HG03095 (cell line): Measurements from ENCODE around the gene C8A.

Experiments
- ATAC-seq: cut with Tn5 transposase; IDR thresholded peaks from one replicate; pipeline ENCODE4 v1.9.1; 2021; ENCODE audit warnings: moderate library complexity; ENCODE audit not compliant: unreplicated experiment

Gene C8A

DNA sequence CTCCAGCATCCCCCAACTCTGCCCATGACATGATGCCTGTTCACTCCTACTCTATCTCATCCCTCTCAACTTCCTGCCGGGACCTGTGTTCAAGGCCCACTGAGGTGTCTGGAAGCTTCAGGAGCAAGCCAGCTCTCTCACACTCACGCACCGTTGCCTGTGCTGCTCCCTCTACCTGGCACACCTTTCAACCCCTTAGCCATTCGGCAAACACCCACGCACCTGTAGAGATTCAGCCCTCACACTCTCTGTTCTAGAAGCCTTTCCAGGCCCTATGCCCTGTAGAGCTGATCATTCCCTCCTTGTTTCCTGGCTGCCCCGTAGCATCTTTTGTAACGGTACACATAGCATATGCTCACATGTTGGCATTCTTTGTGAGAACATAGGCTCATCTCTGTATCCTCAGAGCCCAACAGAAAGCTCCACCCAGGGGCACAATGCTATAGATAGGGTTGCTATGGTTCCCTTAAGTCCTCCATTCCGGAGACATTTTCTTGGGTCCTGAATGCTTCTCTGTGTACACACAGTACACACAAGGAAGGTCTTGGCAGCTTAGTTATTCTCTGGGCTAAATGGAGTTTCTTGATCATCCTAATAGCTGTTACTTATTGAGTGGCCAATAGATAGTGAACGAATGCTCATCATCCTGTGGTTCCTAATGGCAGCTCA lies 109.9 kb downstream of the C8A start:
- no peak for ATAC-seq

- no peak for ATAC-seq
Observed at GRCh38 chr1:56965191-56965590, 110.6 kb downstream of the C8A start.

- no peak for ATAC-seq
Observed at GRCh38 chr1:56965916-56966697, 111.5 kb downstream of the C8A start, which contains the start of gene C8B. Gene C8B, minus strand, starts transcription at chr1:56966015. Its CDS starts 67 bp downstream, at chr1:56965948.

GRCh38 chr1:56966698-56966999 lies 112.1 kb downstream of the C8A start:
- no peak for ATAC-seq

- no peak for ATAC-seq
Observed at GRCh38 chr1:56967355-56967754, 112.8 kb downstream of the C8A start.
